Endothelial cell of umbilical vein (primary cell): ENCODE results near the gene FMN1. TPM values are rescaled to one million over a fixed set of nuclear protein-coding genes. Genes with fewer than 3 reads are reported as not detected.

Source experiments
- BruUV-seq: library from RNA; stranded (reverse); fragments of 400-500 nt; replicated peaks from 2 replicates; lab custom pipeline; 2021; lab: Mats Ljungman, UMichigan
- CTCF ChIA-PET: fragments of 300-600, 350-600 bp; sonication (Branson Sonifier 250); formaldehyde crosslinking; loops from one replicate; lab custom pipeline; 2021; ENCODE audit warnings: antibody characterized with exemption, inconsistent platforms; lab: Charles Lee
- POLR2A ChIA-PET: fragments of 300-600, 350-600 bp; sonication (Branson Sonifier 250); formaldehyde crosslinking; loops from one replicate; lab custom pipeline; 2021; ENCODE audit warnings: antibody characterized with exemption, inconsistent platforms; lab: Charles Lee
- DNase-seq: peaks from one replicate; pipeline ENCODE4 v3.0.0-alpha.2; 2011; ENCODE audit warnings: low read depth, low spot score
- FAIRE-seq: peaks from 2 replicates; lab custom pipeline; 2011; peaks lifted over from hg19 to GRCh38; lab: Jason Lieb, UNC
- H2AFZ ChIP-seq: 2 replicates; pipeline ENCODE4 v1.6.0; 2012; ENCODE audit warnings: low read depth, low read length, control low read depth, inconsistent platforms
- H3K27ac ChIP-seq: 2 replicates; pipeline ENCODE4 v1.5.1; 2011; ENCODE audit warnings: low read depth, mild to moderate bottlenecking, control low read depth, low read length, moderate library complexity; ENCODE audit not compliant: insufficient read depth
- H3K27me3 ChIP-seq, 2 experiments: 2 replicates each; pipeline versions ENCODE4 v1.6.0 to v1.6.1; 2011; ENCODE audit warnings: low read length in 2 of 2, mixed read lengths in 1 of 2; ENCODE audit not compliant: control insufficient read depth in 2 of 2, insufficient read depth in 2 of 2
- H3K36me3 ChIP-seq, 2 experiments: 2 replicates in 1 of 2; 3 replicates in 1 of 2; pipeline ENCODE4 v1.5.1; 2011; ENCODE audit warnings: low read length in 2 of 2, mild to moderate bottlenecking in 1 of 2, moderate library complexity in 1 of 2; ENCODE audit not compliant: control insufficient read depth in 2 of 2, insufficient read depth in 2 of 2; ENCODE audit errors: extremely low read depth in 1 of 2
- H3K4me1 ChIP-seq: 3 replicates; pipeline ENCODE4 v1.5.1; 2011; ENCODE audit warnings: mild to moderate bottlenecking, low read length; ENCODE audit not compliant: control insufficient read depth, insufficient read depth; ENCODE audit errors: extremely low read depth
- H3K4me2 ChIP-seq: 2 replicates; pipeline ENCODE4 v1.6.1; 2011; ENCODE audit warnings: low read length, control low read depth, mixed read lengths; ENCODE audit not compliant: insufficient read depth
- H3K4me3 ChIP-seq, 3 experiments: fragments of 200-600 bp in 1 of 3; sonication (generic), shearing (Covaris generic) in 1 of 3; replicated peaks in 1 of 3; 2 replicates each; pipeline ENCODE4 v1.5.1; 2011 to 2016; ENCODE audit warnings: control low read depth in 3 of 3, low read length in 3 of 3, mild to moderate bottlenecking in 2 of 3, inconsistent platforms in 1 of 3, low read depth in 1 of 3, moderate library complexity in 1 of 3; ENCODE audit not compliant: insufficient read depth in 1 of 3
- H3K79me2 ChIP-seq: 2 replicates; pipeline ENCODE4 v1.6.0; 2012; ENCODE audit warnings: low read length, inconsistent platforms; ENCODE audit not compliant: control insufficient read depth, insufficient read depth
- H3K9ac ChIP-seq: replicated peaks from 2 replicates; pipeline ENCODE3; 2011; ENCODE audit warnings: low read length, control low read depth; ENCODE audit not compliant: insufficient read depth; ENCODE audit errors: extremely low read depth
- H3K9me1 ChIP-seq: replicated peaks from 3 replicates; pipeline ENCODE4 v1.6.0; 2011; ENCODE audit warnings: mild to moderate bottlenecking, low read length; ENCODE audit not compliant: control insufficient read depth, insufficient read depth; ENCODE audit errors: extremely low read depth
- H3K9me3 ChIP-seq: replicated peaks from 2 replicates; pipeline ENCODE4 v1.5.1; 2012; ENCODE audit warnings: low read length, inconsistent platforms; ENCODE audit not compliant: control insufficient read depth, insufficient read depth
- H4K20me1 ChIP-seq: replicated peaks from 2 replicates; pipeline ENCODE3; 2011; ENCODE audit warnings: mild to moderate bottlenecking, low read length; ENCODE audit not compliant: control insufficient read depth, insufficient read depth; ENCODE audit errors: extremely low read depth
- EZH2 ChIP-seq: IDR thresholded peaks from 2 replicates; pipeline ENCODE4 v1.6.1; 2012; ENCODE audit warnings: borderline replicate concordance, low read depth, mild to moderate bottlenecking, moderate library complexity, low read length, inconsistent platforms; ENCODE audit not compliant: severe bottlenecking
- FOS ChIP-seq: IDR thresholded peaks from 2 replicates; pipeline ENCODE4 v1.6.1; 2011; ENCODE audit warnings: mild to moderate bottlenecking, low read length, moderate library complexity, borderline replicate concordance; ENCODE audit not compliant: insufficient read depth
- GATA2 ChIP-seq: IDR thresholded peaks from 2 replicates; pipeline ENCODE4 v1.7.0; 2011; ENCODE audit warnings: low read depth, mild to moderate bottlenecking, moderate library complexity, mixed read lengths, low read length; ENCODE audit not compliant: insufficient read length, insufficient read depth
- JUN ChIP-seq: IDR thresholded peaks from 2 replicates; pipeline ENCODE4 v1.6.1; 2011; ENCODE audit warnings: borderline replicate concordance, low read depth; ENCODE audit not compliant: insufficient read length, insufficient read depth
- MYC ChIP-seq: IDR thresholded peaks from one replicate; pipeline ENCODE4 v1.6.1; 2011; ENCODE audit warnings: mild to moderate bottlenecking, low read depth, low read length
- POLR2A ChIP-seq: IDR thresholded peaks from 2 replicates; pipeline ENCODE4 v1.6.1; 2012; ENCODE audit warnings: low read depth, mild to moderate bottlenecking, control low read depth, low read length
- POLR2AphosphoS5 ChIP-seq: IDR thresholded peaks from 2 replicates; pipeline ENCODE4 v1.6.1; 2012; ENCODE audit warnings: low read depth, mild to moderate bottlenecking, control low read depth, low read length, moderate library complexity; ENCODE audit not compliant: insufficient read depth
- dilution Hi-C: fragments of 300-500 bp; cut with MboI; formaldehyde crosslinking; loops from one replicate; pipeline ENCODE4 v1.15.0; 2019; ENCODE audit warnings: low sequenced_read_pairs; ENCODE audit not compliant: extremely low pct_ligation_motif_present
- intact Hi-C: fragments of 100-400 bp; cut with micrococcal nuclease; formaldehyde crosslinking; loops from one replicate; pipeline ENCODE4 v1.10.0; 2022
- polyA plus RNA-seq, 4 experiments: library from polyadenylated mRNA; depleted of rRNA in 3 of 4; stranded (reverse) in 3 of 4; unstranded in 1 of 4; fragments of >200 nt; gene quantifications; 2 replicates each; pipeline versions ENCODE4 v1.2.1 to v1.2.3, GENCODE V29; 2011 to 2012; ENCODE audit warnings: missing spikeins in 1 of 4
- total RNA-seq: library from RNA; stranded (reverse); gene quantifications from 2 replicates; pipeline ENCODE4 v1.2.3, GENCODE V29; 2021
- TF ChIP-seq, protein P1 (sequence below): IDR thresholded peaks from 2 replicates; pipeline ENCODE4 v1.6.1; 2011; ENCODE audit not compliant: insufficient read depth, insufficient read length
- TF ChIP-seq, protein P2 (sequence below), 2 donors: IDR thresholded peaks; 1 replicate in 1 of 2; 2 replicates in 1 of 2; pipeline ENCODE4 v1.5.1; 2011; ENCODE audit warnings: low read length in 2 of 2, mild to moderate bottlenecking in 2 of 2, moderate library complexity in 2 of 2, control low read depth in 1 of 2, inconsistent platforms in 1 of 2, low read depth in 1 of 2; ENCODE audit not compliant: insufficient read depth in 1 of 2; ENCODE audit errors: extremely low read depth in 1 of 2

Gene FMN1
- total and polyA plus RNA-seq, 2 donors (not counting 3 experiments of a cell fraction or from before 2014, with no cell fraction given): 0.01 to 0.29 TPM

DNA sequence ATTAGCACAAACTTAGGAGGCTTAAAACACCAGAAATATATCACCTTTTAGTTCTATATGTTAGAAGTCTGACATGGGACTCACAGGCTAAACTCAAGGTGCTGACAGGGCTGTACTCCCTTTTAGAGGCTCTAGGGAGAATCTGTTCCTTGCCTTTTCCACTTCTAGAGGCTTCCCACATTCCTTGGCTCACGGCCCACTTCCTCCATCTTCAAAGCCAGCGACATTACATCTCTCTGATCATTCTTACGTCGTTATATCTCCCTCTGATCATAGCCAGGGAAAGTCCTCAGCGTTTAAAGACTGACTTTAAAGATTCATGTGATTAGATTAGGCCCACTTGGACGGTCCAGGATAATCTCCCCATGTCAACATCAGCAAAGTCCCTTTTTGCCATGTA, 310.4 kb downstream of the FMN1 start:
- no peaks in the 10 kb centered on the region for H3K36me3 ChIP-seq
- no peak overlapping the region for H3K27ac ChIP-seq
- peak overlapping the region; percentile 17 for H2AFZ ChIP-seq
- ChIA-PET POLR2A (no interaction called here), CTCF (no interaction called here)
- BruUV-seq: no TSS peak
- no peaks in the 10 kb centered on the region for H3K79me2 ChIP-seq
- no peaks in the 10 kb centered on the region for H3K27me3 ChIP-seq
- no peaks in the 10 kb centered on the region for H3K4me1 ChIP-seq
- H3K9me1 ChIP-seq: no peaks in the 10 kb centered on the region
- H3K4me3 ChIP-seq: no peak overlapping the region
- intact Hi-C loops (no loop called here), dilution Hi-C loops (no loop called here)
- H3K9me3 ChIP-seq: no peaks in the 10 kb centered on the region
- DNase-seq (no peak), FAIRE-seq (peak; percentile 59)
- TF ChIP-seq POLR2A (no peak), MYC (no peak), POLR2AphosphoS5 (no peak)
- TF ChIP-seq, protein P1, sequence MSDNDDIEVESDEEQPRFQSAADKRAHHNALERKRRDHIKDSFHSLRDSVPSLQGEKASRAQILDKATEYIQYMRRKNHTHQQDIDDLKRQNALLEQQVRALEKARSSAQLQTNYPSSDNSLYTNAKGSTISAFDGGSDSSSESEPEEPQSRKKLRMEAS: no peak
- TF ChIP-seq, protein P2, sequence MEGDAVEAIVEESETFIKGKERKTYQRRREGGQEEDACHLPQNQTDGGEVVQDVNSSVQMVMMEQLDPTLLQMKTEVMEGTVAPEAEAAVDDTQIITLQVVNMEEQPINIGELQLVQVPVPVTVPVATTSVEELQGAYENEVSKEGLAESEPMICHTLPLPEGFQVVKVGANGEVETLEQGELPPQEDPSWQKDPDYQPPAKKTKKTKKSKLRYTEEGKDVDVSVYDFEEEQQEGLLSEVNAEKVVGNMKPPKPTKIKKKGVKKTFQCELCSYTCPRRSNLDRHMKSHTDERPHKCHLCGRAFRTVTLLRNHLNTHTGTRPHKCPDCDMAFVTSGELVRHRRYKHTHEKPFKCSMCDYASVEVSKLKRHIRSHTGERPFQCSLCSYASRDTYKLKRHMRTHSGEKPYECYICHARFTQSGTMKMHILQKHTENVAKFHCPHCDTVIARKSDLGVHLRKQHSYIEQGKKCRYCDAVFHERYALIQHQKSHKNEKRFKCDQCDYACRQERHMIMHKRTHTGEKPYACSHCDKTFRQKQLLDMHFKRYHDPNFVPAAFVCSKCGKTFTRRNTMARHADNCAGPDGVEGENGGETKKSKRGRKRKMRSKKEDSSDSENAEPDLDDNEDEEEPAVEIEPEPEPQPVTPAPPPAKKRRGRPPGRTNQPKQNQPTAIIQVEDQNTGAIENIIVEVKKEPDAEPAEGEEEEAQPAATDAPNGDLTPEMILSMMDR (IDR thresholded peaks at IDR 0.05; ENCODE audit: extremely low read depth in 1 of 2, insufficient read depth in 1 of 2, low read depth in 1 of 2, low read length in 2 of 2): no peak
- no peaks in the 10 kb centered on the region for H4K20me1 ChIP-seq
- H3K9ac ChIP-seq: no peak overlapping the region
- H3K4me2 ChIP-seq: no peak overlapping the region

DNA sequence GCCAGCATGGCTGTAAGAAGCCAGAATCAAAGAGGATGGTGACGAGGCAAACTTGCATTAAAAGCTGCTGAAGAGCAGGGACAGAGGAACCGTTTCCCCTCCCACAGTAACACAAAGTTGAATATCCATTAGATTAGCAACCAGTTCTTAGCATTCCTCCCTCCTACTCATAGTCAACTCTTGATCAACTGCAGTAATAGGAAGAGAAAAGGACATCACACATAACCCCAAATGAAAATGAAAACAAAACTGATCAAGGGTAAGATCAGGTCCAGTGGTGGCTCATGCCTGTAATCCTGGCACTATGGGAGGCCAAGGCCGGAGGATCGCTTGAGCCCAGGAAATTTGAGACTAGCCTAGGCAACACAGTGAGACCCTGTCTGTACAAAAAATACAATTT, 311.6 kb downstream of the FMN1 start:
- intact Hi-C loops: no loop called here
- no peaks in the 10 kb centered on the region for H3K9me3 ChIP-seq
- dilution Hi-C loops: no loop called here
- no peak for DNase-seq
- ChIA-PET CTCF (interaction anchor here (0.6 to 0.8 kb wide), 2 partner anchors 39 to 53 kb away, joined by 3 read pairs; no protein-coding TSS in a partner anchor), POLR2A (no interaction called here)
- H4K20me1 ChIP-seq: no peaks in the 10 kb centered on the region
- H3K27ac ChIP-seq: no peak overlapping the region
- H3K9ac ChIP-seq: no peak overlapping the region
- H3K9me1 ChIP-seq: no peaks in the 10 kb centered on the region
- no peaks in the 10 kb centered on the region for H3K27me3 ChIP-seq
- H3K79me2 ChIP-seq: no peaks in the 10 kb centered on the region
- TF ChIP-seq FOS (no peak), GATA2 (no peak), EZH2 (no peak), POLR2A (no peak), MYC (no peak), JUN (no peak), POLR2AphosphoS5 (no peak)
- TF ChIP-seq, protein P2 (IDR thresholded peaks at IDR 0.05; ENCODE audit: extremely low read depth in 1 of 2, insufficient read depth in 1 of 2, low read depth in 1 of 2, low read length in 2 of 2): no peak
- TF ChIP-seq, protein P1: no peak
- no TSS peak for BruUV-seq
- peaks cover 6% of the 10 kb centered on the region for H3K4me1 ChIP-seq
- no peak overlapping the region for H3K4me2 ChIP-seq
- H3K4me3 ChIP-seq: no peak overlapping the region
- no peak for FAIRE-seq
- H2AFZ ChIP-seq: no peak overlapping the region
- H3K36me3 ChIP-seq: no peaks in the 10 kb centered on the region
